HUES64 (cell line): ENCODE results near the gene PDCL2. TPM values are rescaled to one million over a fixed set of nuclear protein-coding genes. Genes with fewer than 3 reads are reported as not detected.
"Not testable (repeated sequence)": the region's sequence is repeated elsewhere in the genome, so short reads cannot be mapped to it uniquely, and the experiment has no call there.

Experiments used
- H3K27ac ChIP-seq: 2 replicates; pipeline ENCODE4 v1.7.0; 2013; ENCODE audit warnings: low read depth, low read length, inconsistent platforms
- H3K27me3 ChIP-seq: 2 replicates; pipeline ENCODE4 v1.6.1; 2013; ENCODE audit warnings: mild to moderate bottlenecking, low read length; ENCODE audit not compliant: insufficient read depth
- H3K36me3 ChIP-seq: 2 replicates; pipeline ENCODE4 v1.6.1; 2013; ENCODE audit warnings: mild to moderate bottlenecking, low read length; ENCODE audit not compliant: insufficient read depth
- H3K4me1 ChIP-seq: 2 replicates; pipeline ENCODE4 v1.6.1; 2013; ENCODE audit warnings: mild to moderate bottlenecking, low read length, moderate library complexity; ENCODE audit not compliant: insufficient read depth
- H3K4me3 ChIP-seq: 2 replicates; pipeline ENCODE4 v1.5.1; 2013; ENCODE audit warnings: mild to moderate bottlenecking, low read length, moderate library complexity
- H3K9ac ChIP-seq: 2 replicates; pipeline ENCODE4 v1.6.1; 2013; ENCODE audit warnings: mild to moderate bottlenecking, low read depth, low read length
- H3K9me3 ChIP-seq: 2 replicates; pipeline ENCODE4 v1.6.1; 2013; ENCODE audit warnings: low read depth, low read length; ENCODE audit not compliant: insufficient read depth
- WGBS: fragments of 150-250, 120-280 bp; methylation state at CpG from one replicate; pipeline ENCODE4 v1.1.7; 2013; ENCODE audit warnings: missing lambda C conversion rate; 5-methylcytosine and 5-hydroxymethylcytosine counted together
- polyA plus RNA-seq, 2 experiments: library from polyadenylated mRNA; stranded (reverse); fragments of 50-300 nt; gene quantifications; one replicate each; pipeline ENCODE4 v1.2.3, GENCODE V29; 2013

Gene PDCL2
- not detected for polyA plus RNA-seq (2013, experiment 1 of 2)
- not detected for polyA plus RNA-seq (2013, experiment 2 of 2)

DNA sequence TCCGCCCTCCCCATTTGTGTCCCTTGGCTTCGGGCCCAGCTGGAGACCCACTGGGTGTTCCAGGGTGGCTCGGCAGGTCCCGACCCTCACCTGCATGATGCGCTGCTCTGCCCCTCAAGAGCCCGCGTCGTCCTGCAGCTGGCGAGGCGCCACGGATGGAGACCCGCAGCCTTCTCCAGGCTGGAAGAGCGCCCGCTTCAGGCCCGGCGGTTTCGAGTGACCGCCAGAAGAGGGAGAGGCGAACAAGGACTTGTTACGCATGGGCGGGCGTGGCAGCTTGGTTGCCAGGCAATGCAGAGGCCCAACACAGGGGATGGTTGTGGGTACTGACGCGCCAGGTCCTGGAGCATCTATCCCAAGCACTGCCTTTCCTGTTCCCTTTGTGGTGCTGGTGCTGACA lies at the start of gene PDCL2:
PDCL2 (minus strand) TSS at position 232 of the 400 bp plus-strand sequence; CDS start at position 96, 136 bp downstream.
- 94% methylated on average over 24 of the region's 24 CpGs for WGBS
- Histone ChIP-seq H3K9ac (no peak within 1 kb of the TSS), H3K4me1 (no peaks in the 10 kb centered on the region), H3K4me3 (no peak within 1 kb of the TSS), H3K27me3 (no peaks in the 10 kb centered on the region), H3K27ac (no peak within 1 kb of the TSS), H3K36me3 (no peaks in the 10 kb centered on the region), H3K9me3 (no peaks in the 10 kb centered on the region)

DNA sequence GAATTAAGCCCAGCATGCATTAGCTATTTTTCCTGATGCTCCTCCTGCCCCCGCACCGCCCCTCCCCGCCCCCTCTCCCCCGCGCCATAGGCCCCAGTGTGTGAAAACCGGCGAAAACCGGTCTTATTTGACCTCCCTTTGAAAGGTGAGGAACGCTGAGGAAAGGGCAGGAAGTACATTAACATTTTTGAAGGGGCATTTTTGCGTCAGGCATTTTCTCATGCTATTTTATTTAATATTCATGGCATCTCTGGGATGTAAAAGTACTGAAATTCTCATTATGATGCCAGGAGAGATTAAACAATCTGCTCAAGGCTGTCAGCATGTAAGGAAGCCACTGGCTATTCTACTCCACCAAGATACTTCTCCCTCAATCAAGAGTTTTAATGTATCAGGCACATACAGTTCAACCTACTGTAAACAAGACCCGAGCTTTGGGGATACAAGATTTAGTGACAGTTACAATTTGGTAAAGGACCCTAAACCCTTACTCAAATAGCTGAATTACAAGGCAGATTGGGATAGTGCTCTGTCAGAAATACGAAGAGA lies 45.3 kb upstream of the PDCL2 start:
- Histone ChIP-seq H3K36me3 (no peaks in the 10 kb centered on the region), H3K27me3 (peaks cover 33% of the 10 kb centered on the region), H3K4me1 (peaks cover 37% of the 10 kb centered on the region), H3K27ac (peak overlapping the region; percentile 81; the same call in 1 of the 2 replicates), H3K9ac (peak overlapping the region; percentile 29; the same call in 1 of the 2 replicates), H3K9me3 (no peaks in the 10 kb centered on the region), H3K4me3 (peak overlapping the region; percentile 58)
- WGBS, result 19% methylated on average over 7 of the region's 12 CpGs

DNA sequence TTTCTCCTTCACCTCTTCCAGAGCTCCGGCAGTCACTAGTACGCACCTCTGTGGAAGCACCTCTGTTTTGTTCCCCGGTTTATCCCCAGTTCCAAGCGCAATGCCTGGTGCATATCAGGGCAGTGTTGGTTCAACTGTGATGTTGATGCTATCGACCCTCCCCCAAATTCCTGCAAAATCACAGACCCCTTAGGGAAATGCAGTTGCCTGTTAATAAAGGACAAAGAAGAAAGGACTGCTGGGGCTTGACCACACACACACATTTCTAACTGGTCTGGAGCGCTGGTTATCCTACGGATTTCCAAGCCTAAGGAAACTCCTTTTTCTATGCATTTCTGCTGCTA lies 44.6 kb upstream of the PDCL2 start:
- Histone ChIP-seq H3K36me3 (no peaks in the 10 kb centered on the region), H3K27ac (no peak overlapping the region; the same call in 1 of the 2 replicates), H3K4me3 (peak overlapping the region; percentile 58), H3K9ac (peak overlapping the region; percentile 54; the same call in 1 of the 2 replicates), H3K27me3 (peaks cover 33% of the 10 kb centered on the region), H3K4me1 (peaks cover 44% of the 10 kb centered on the region), H3K9me3 (no peaks in the 10 kb centered on the region)
- WGBS, result 1% methylated on average over 6 of the region's 7 CpGs

DNA sequence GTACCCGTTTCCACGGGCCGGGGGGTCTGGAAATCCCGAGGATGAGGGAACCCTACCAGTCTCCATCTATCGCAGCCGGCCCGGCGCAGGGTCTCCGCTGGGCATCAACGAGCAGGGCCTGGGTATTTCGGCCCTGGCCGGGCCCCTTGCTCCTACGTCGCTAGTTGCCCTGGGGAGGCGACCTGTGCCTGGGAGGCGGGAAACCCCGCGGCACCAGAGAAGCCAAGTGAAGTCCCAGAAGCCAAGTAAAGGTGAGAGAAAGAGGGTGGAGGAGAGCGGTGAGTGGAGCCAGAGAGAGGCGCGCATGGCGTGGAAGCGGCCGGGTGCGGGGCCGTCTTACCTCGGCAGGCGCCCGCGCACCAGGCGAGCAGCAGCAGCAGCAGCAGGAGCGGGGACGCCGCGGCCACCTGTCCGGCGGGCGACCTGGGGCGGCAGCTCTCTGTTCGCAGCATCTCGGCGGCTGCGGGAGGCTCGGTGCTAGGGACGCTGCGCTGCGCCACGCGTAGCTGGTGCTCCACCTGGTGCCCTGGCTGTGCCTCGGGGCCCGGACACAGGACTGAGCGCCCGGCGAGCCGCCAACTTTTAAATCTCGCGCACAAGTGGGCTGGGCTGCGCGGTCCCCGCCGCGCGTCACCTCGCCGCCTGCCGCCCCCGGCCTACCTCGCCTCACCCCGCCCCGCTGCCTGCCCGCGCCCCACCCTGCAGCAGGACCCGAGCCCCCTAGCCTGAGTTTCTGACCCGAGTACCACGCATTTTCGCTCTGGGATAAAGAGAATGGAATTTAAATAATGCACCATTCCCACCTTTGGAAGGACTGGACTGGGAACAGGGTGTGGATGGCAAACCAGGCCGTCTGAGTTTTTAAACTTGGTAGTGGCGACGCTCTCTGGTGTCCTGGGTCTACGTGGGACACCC lies 44.0 kb upstream of the PDCL2 start, which contains the start of gene NMU:
NMU (minus strand) TSS at position 558 of the 915 bp plus-strand sequence; CDS start at position 452, 106 bp downstream.
- Histone ChIP-seq H3K4me1 (peaks cover 44% of the 10 kb centered on the region), H3K9ac (peak within 1 kb of the TSS; percentile 54)

GRCh38 chr4:55635282-55635681 lies 43.2 kb upstream of the PDCL2 start:
- peak overlapping the region; percentile 54 for H3K9ac ChIP-seq
- H3K4me1 ChIP-seq, result peaks cover 44% of the 10 kb centered on the region
- H3K4me3 ChIP-seq, result peak overlapping the region; percentile 58
- H3K27ac ChIP-seq, result no peak overlapping the region
- no peaks in the 10 kb centered on the region for H3K9me3 ChIP-seq
- peaks cover 33% of the 10 kb centered on the region for H3K27me3 ChIP-seq
- under 1% methylated on average over 11 of the region's 11 CpGs for WGBS
- no peaks in the 10 kb centered on the region for H3K36me3 ChIP-seq

More for the DNA sequence above, 44.0 kb upstream of the PDCL2 start, which contains the start of gene NMU:
- Histone ChIP-seq H3K27ac (no peak within 1 kb of the TSS; the same call in 1 of the 2 replicates), H3K36me3 (no peaks in the 10 kb centered on the region), H3K27me3 (peaks cover 33% of the 10 kb centered on the region), H3K9me3 (no peaks in the 10 kb centered on the region), H3K4me3 (peak within 1 kb of the TSS; percentile 58)
- WGBS, result under 1% methylated on average over 80 of the region's 80 CpGs

DNA sequence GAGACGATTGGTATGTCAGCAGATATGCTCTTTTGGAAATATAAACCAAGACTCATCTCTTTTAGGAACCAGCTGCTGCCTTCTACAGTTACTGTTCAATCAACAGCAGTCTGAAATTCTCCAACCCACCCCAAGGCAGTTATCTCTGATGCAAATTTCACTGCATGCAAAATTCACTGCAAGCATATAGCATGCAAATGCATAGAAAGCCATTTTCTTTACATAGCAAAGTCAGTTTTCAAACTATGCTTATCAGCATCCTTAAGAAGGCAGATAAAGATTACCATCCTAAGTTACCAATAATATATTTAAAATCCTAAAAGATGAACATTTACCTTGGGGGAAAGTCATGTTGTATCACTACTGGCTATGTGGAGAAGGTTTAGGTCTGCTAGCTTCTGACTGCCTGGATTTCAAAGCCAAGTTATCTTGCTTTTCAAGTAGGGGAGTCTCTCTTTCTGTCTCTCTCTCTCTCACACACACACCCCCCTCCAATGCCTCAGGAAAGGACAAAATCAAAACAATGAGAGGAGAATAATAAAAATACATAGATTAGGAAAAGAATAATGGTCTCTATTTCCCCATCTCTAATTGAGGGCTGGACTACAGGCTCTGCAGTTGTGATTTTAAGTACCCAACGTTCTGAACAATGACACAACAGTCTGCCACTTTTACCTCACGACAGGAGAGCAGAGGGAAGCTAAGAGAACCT lies 42.5 kb upstream of the PDCL2 start:
- H3K9ac ChIP-seq, result peak overlapping the region; percentile 54; the same call in 1 of the 2 replicates
- H3K27ac ChIP-seq, result no peak overlapping the region
- H3K36me3 ChIP-seq, result no peaks in the 10 kb centered on the region
- 29% methylated on average over 3 of the region's 3 CpGs for WGBS
- no peaks in the 10 kb centered on the region for H3K9me3 ChIP-seq
- peaks cover 44% of the 10 kb centered on the region for H3K4me1 ChIP-seq
- peak overlapping the region; percentile 58 for H3K4me3 ChIP-seq
- peaks cover 33% of the 10 kb centered on the region for H3K27me3 ChIP-seq

DNA sequence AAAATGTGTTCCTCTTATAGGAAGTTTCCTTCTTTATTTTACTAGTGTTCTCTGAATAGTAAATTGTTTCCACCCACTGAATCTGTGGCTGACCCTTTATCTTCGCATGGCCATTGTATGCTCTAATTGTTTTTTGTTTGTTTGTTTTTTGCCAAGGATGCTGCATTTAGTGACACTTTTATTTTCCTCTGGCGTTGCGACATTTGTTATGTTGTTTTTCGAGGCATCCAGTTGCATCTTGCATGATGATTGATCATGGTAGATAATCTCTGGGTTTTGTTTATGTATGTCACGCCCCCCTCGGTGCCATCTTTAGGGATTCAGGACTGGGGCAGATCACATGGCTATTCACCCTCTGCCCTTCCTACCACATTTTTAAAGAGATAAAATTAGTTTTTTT lies 41.9 kb upstream of the PDCL2 start:
- Histone ChIP-seq H3K27me3 (peaks cover 33% of the 10 kb centered on the region), H3K4me1 (peaks cover 44% of the 10 kb centered on the region), H3K9me3 (no peaks in the 10 kb centered on the region), H3K27ac (no peak overlapping the region), H3K4me3 (no peak overlapping the region), H3K9ac (no peak overlapping the region), H3K36me3 (0 out of 2 replicates have a peak, but pooled peaks cover 2% of the 10 kb centered on the region)
- WGBS, result 79% methylated on average over 6 of the region's 6 CpGs

DNA sequence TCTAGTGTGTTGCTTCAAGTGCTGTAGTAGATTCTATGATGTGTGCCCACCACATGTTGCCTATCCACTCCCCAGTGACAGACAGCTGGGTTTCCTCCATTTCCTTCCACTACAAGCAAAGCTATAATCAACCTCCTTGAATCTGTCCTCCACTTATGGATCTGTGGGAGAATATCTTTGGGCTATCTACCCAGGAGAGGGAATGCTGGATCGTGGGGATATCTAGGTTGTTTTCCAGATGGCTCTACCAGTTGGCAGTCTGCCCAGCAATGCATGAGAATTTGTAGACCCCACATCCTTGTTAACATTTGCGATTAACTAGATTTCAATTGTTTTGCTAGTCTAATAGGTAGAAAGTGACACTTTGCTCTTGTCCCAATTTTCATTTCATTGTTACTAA lies 33.8 kb upstream of the PDCL2 start:
- no peaks in the 10 kb centered on the region for H3K4me1 ChIP-seq
- H3K27me3 ChIP-seq, result no peaks in the 10 kb centered on the region
- H3K4me3 ChIP-seq, result no peak overlapping the region
- peaks cover 15% of the 10 kb centered on the region; the same call in 1 of the 2 replicates for H3K36me3 ChIP-seq
- H3K9ac ChIP-seq, result no peak overlapping the region
- no peak overlapping the region for H3K27ac ChIP-seq
- no peaks in the 10 kb centered on the region for H3K9me3 ChIP-seq
- WGBS, result 97% methylated on average over 2 of the region's 2 CpGs

DNA sequence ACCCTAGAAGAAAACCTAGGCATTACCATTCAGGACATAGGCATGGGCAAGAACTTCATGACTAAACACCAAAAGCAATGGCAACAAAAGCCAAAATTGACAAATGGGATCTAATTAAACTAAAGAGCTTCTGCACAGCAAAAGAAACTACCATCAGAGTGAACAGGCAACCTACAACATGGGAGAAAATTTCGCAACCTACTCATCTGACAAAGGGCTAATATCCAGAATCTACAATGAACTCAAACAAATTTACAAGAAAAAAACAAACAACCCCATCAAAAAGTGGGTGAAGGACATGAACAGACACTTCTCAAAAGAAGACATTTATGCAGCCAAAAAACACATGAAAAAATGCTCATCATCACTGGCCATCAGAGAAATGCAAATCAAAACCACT lies 32.0 kb upstream of the PDCL2 start:
- 100% methylated on average over 1 of the region's 1 CpG for WGBS
- not testable (repeated sequence) for H3K4me3 ChIP-seq

GRCh38 chr4:55618546-55619143 lies 26.6 kb upstream of the PDCL2 start:
- WGBS, result 45% methylated on average over 1 of the region's 1 CpG
- no peaks in the 10 kb centered on the region for H3K9me3 ChIP-seq
- no peak overlapping the region for H3K27ac ChIP-seq
- no peaks in the 10 kb centered on the region for H3K27me3 ChIP-seq
- peak overlapping the region; percentile 40 for H3K4me3 ChIP-seq
- H3K4me1 ChIP-seq, result no peaks in the 10 kb centered on the region
- no peak overlapping the region for H3K9ac ChIP-seq
- no peaks in the 10 kb centered on the region for H3K36me3 ChIP-seq

More for the DNA sequence above, 32.0 kb upstream of the PDCL2 start:
- not testable (repeated sequence) for H3K9ac ChIP-seq, H3K27me3 ChIP-seq, H3K27ac ChIP-seq, H3K4me1 ChIP-seq, H3K9me3 ChIP-seq
- peaks cover 15% of the 10 kb centered on the region; the same call in 1 of the 2 replicates for H3K36me3 ChIP-seq
